GM18519 (cell line): Measurements from ENCODE around the gene RSRC2.

Experiments
- ATAC-seq: cut with Tn5 transposase; IDR thresholded peaks from one replicate; pipeline ENCODE4 v1.9.1; 2021; ENCODE audit warnings: mild to moderate bottlenecking, moderate library complexity; ENCODE audit not compliant: unreplicated experiment, low FRiP score

Gene RSRC2

GRCh38 chr12:122454739-122455138 is 72.0 kb downstream of the RSRC2 start:
- ATAC-seq, result no peak

- ATAC-seq, result no peak
Observed at GRCh38 chr12:122454250-122454721, 72.5 kb downstream of the RSRC2 start.
